ENCODE measurements around the gene TOX3.

TOX3 gene

DNA sequence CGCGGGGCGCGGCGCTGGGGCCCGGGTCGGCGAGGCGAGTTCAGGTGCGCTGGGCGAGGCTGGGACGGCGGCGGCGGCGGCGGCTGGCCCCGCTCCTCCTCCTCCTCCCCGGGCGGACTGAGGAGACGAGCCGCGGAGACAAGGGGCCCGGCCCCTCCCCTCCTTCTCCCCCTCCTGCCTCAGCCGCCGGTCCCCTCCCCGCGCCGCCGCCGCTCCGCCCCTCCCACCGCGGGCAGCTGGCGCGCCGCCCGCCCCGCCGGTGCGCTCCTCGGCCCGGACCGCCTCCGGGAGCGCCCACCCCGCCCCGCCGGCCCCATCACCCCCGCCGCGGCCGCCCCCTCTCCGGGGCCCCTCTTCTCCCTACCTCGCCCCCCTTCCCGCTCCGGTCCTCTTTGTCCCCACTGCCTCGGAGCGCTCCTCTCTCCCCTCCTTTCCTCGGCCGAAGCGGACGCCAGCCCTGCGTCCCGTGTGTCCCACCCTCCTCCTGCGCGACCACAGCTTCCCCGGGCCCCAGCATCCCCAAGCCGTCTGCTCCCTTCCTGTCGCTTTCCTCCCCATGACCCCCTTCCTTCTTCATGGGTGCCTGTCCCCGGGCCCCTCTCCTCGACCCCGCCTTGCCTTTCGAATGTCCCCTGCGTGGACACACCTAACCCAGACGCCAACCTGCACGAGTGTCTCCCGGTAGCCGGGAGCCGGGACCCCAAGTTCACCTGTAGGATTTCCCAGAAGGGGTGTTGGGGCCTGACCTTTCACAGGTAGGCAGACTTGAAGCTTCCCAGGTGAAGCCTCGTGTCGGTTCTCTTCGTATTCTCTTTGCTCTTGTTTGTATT lies at the start of gene TOX3:
TSS of gene TOX3 (minus strand) at position 140 of the 830 bp plus-strand sequence. CDS start 420 bp downstream, outside the sequence.
- peak; percentile 47 for DNase-seq

DNA sequence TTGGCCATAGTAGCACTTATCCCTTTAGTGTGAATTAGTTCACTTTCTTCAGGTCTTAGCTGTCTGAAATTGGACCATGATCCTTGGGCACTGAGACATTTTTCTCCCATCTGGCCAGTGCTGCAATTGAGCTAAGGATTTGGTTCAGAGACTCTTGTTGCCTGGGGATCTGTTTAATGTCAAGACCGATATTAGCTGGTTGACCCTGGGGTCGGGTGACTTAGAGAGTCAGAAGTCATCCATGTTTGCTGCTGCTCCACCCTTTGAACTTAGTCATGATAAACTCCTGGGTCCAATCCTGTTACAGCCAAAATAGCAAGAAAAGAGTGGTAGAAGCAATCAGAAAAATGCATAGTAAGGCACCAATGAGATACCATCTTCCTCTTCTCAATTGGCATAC lies 45.8 kb upstream of the TOX3 start:
- DNase-seq = no peak

DNA sequence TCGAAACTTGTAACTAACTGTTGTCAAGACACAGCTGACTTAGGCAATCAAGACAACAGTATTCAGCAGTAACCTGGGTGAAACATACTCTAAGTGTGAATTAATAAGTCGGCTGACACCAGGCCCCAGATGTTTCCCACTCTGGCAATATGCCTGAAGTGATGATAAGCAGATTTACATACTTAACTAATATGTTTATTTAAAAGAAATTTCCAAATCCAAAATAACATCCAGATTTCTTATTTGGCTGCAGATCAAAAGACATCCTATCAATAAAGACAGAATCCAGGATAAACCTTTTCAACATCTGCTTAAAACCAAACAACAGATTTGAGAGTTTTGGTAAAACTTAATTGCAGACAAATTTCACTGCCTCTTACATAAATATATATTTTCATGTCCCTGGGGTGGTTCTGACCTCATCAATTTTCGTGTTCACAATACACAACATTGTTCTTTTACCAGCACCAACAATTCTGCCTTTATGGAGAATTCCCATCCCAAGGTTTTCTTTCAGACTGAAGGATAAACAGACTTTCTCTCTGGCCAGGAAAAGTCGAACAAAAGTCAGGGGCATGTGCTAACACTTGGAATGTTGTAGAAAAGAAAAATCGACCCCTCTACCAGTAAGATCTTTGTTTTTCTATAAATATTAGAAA lies 45.1 kb upstream of the TOX3 start:
- no peak for DNase-seq

DNA sequence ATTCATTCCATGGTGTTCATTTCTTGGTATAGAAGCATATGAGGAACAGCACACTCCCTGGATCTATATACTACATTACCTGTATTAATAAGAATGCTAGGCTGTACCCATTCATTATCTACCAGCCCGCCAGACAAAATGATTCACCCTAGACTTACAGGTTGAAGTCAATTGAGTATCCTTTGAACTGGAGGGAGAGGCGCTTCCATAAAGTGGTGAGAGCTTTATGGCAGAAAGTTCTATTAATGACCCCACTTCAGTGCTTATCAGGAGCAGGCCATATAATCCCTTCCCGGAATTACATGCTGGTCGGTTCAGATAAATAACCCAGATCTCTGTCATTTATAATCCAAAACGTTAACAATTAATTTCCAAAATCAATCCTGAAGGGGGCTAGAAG lies 44.5 kb upstream of the TOX3 start:
- no peak for DNase-seq

DNA sequence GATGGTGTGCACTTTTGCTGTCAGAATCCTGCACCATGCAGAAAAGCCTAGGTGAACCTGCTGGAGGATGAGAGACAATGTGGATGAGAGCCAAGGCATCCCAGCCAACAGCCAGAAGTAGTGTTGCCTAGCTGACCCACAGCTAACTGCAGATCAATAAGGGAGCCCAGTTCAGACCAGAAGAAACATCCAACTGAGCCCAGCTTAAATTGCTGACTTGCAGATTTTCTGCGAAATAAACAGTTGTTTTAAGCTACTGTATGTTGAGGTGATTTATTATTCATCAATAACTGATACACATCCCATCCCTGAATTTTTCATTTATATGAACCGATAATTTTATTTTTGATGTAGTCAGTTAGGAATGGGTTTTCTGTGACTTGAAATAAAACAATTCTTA lies 39.2 kb upstream of the TOX3 start:
- DNase-seq = no peak

DNA sequence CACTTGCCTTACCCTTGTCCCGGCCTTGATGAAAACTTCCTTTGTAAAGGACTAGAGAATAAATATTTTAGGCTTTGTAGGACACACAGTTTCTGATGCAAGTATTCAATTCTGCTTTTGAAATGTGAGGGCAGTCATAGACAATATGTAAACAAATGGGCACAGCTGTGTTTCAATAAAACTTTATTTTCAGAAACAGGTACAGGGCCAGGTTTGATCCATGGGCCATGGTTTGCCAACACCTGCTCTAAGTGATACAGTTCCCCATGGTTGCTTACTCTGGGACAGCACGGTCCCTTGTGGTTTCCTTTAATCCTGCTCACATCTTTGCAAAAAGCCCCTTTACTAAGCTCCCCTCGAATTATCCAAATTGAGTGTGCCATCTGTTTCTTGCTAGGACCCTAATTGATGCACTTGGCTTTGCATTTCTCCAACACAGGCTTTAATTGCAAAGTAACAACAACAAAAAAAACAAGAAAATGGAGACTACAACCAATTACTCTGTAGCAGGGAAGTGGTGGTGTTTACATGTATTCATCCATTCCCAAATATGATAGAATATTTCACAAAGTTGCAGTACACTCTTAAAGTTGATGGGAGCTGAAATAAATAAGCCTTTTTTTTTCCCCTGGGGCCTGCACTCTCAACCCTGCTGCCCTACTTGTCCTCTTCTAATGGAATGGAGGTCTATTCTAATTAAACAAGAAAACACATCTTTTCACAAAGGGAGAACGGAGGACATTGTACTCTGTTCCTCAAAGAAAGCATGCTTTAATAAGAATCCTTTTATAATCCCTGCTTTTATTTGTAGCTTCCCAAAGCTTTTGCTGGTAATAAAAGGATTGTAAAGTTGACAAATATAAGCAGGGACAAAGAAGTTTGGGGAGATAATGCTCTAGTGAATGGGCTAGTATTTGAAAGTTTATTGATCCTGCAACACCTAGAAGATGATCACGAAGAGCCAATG lies 37.7 kb upstream of the TOX3 start:
- no peak for DNase-seq

DNA sequence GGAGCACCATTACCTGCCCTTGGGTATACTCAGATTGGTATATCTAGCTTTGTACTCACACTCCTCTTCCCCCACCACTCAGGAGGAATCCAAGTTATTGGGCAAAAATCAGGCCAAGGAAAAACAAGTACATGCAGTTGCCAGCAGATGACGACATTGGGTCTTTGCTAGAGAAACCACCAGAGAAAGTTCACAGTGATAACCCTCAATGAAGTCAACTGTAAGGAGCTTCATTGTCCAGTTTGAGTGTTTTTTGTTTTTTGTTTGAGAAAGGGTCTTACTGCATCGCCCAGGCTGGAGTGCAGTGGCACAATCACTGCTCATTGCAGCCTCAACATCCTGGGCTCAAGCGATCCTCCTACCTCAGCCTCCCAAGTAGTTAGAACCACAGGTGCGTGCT lies 34.6 kb upstream of the TOX3 start:
- DNase-seq = no peak

DNA sequence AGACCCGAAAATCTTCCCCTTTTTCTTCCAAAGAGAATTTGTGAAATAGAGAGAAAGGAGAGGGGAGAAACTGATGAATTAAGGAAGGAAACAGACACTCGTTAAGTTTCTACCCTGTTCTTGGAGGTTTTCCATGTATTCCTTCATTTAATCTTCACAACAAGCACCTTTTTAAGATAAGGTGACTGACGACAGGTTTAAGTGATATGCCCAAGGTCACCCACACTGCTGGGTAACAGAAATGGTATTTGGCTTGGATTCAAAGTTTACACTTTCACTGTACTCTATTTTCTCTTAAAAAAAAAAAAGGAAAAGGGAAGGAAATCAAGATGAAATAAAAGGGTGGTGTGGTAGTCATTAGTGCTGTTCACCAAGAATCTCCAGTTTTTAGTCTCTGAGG lies 33.5 kb upstream of the TOX3 start:
- no peak for DNase-seq

DNA sequence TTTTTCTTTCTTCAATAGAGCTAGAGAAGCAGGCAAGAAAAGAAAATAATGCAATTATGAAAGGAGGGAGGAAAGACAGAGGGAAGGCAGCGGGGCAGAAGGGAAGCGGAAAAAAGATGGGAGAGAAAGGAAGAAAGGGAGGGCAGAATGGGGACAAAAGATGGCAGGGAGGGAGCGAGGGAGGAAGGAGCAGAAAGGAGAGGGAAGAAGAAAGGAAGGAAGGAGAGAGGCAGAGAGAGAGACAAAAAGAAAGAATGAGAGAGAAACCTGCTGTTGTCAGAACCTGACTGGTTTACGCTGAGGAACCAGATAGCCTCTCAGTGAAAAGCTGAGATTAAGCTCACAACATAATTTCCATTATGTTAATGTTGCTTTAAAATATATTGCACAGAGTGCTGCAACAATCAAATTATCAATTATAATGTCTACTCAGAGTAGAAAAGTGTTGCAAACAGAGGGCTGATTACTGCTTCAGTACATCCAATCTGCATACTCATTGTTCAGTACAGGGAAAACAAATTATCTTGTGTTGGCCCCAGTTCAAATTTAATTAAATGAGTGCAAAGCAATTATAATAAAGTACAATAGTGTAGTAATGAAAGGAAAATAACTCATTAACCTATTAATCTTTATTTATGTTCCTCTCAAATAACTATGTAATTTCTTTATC lies 32.0 kb upstream of the TOX3 start:
- peak; percentile 27 for DNase-seq

DNA sequence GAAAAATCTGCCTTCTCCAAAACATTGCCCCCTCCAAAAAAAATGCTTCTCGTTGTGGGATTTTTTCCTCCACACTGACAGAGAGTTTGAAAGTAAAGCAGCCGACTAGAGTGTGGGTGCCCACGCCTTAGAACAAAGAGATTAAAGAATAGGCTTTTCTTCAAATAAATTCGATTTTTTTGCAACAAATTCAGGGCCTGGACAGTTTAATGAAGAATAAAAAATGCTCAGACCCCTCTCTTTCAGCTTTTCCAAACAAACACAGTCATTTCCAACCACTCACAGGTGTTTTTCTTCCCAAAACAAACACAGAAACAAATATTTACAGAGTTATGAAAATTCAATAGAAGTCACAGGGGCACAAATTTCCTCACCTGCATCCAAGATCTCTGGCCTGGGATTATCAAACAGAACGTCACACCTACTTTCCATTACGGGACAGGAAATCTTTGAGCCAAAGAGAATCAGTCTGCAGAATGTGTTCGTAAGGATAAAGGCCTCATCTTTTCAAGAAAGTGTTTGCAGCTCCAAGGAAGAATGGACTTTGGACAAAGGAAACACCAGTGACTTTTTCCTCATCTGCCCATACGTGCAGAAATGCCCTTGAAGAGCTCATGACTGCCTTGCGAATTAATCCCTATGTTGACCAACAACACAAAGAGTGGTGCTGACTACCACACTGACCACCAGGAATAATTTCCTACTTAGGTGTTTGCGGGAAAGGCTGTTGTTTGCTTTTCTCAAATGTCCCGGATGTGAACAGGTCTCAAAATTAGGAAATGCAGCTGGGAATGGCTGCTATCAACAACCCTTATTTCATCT lies 31.3 kb upstream of the TOX3 start:
- no peak for DNase-seq

DNA sequence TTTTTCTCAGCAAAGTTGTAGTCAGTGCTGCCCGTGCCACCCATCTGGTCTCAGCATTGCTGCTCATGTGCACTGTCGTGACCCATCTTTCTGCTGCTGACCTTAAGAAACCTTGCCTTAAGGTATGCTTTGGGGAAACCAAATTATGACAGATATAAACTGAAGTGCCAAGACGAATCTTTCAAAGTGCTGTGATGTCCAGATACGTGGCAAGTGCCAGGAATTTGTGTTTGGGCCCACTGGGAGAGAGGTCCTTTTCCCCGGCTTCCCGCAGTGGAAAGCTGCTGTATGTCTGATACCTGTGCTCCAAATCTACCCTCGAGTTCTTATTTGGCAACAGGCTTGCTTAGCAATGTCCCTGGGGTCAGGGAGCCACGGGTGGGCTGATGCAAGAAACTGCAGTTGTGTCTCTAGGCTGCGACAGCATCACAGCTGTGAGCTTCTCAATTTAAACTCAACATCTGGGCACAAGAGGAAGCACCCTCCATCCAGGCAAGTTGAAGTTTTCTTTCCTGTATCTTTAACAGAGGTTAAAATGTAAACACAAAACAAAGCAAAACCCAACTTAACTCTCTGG lies 30.3 kb upstream of the TOX3 start:
- DNase-seq = no peak

DNA sequence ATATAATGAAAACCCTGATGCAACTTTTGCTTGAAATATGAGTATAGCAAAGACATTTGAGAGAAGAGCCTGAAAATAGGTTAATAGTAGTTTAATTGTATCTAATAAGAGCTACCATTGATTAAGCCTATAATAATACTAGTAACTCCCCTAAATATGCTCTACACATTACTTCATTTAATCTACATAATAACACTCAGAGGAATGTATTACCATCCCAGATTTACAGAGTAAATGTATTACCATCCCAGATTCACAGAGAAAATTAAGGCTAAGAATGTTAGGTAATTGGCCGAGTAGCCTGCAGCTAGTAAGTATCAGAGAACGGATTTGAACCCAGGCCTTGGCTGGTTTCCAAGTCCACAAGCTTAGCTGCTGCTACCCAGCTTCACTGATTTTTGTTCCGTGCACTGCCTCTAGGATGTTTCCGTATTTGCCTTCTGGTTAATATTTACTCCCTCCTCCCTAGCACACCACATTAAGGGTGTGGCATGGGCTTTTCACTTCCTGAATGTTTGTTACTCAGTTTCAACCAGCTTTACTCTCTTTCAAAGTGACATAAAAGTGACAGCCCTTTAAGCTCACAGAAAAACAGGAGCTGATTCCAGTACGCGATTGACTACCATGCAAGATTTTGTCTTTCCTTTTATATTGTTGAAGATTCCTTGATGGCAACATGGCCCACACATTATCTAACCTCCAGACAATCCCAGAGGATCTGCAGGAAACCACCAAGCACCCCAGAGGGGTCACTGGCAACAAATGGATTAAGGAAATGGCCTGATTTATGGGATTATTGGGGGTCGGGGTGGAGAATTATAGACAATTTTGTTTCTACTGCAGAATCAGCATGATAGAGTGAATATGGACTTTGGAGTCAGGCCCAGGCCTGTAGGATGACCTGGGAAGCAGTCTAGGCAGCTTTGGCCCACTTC lies 26.7 kb upstream of the TOX3 start:
- DNase-seq = no peak

DNA sequence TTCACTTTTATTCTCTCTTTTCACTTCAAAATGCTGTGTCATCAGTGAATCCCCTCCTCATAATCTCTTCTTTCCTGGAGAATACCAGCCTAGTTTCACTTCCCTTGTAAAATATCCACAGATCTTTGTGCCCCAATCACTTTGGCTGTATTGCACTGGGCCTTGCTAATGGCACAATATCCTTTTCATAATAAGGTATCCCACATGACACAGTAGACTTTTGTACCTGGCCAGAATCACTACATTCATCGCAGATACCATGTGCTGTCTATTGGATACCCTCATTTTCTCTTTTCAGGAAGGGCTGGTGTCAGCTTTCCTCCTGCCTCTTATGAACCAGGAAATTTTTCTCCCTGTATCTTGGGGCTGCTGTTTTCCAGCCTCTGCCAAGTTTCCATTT lies 25.7 kb upstream of the TOX3 start:
- no peak for DNase-seq

DNA sequence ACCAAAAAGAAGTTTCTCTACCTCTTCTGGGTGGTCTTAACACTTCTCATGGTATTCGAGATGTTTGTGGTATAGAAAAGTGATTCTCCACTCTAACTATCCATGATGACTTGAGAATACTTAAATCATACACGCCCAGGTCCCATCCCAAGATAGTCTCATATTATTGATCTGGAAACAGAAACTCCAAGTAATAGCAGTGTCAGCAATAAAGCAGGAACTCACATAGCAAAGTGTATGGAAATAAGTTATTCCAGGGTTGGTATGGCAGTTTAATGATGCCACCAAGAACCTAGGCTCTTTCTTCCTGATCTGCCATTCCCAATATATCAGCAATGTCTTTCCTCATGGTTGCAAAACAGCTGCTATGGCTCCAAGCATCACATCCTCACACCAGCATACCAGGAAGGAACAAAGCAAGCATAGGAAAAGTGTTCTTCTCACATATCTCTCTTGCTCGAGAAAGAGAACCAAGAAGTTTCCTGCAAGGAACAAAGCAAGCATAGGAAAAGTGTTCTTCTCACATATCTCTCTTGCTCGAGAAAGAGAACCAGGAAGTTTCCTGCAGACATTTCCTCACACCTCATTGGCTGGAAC lies 23.6 kb upstream of the TOX3 start:
- no peak for DNase-seq

DNA sequence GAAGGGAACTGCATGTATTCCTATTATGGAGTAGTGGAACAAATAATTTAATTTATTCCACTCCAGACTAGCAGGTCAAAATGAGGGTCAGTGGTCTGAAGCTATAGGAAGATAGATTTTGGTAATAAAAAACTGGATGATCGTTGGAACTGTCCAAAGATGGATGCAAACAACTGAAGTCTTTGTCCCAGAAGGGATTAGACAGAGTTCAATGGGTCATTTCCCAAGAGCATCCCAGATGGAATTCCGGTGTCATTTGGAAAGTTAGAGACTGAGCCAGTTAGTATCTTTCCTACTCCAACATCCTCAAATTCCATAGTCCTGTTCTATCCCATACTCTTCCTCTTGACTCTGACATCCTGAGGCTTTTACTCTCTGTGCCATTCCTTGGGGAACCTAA lies 22.8 kb upstream of the TOX3 start:
- DNase-seq = no peak

DNA sequence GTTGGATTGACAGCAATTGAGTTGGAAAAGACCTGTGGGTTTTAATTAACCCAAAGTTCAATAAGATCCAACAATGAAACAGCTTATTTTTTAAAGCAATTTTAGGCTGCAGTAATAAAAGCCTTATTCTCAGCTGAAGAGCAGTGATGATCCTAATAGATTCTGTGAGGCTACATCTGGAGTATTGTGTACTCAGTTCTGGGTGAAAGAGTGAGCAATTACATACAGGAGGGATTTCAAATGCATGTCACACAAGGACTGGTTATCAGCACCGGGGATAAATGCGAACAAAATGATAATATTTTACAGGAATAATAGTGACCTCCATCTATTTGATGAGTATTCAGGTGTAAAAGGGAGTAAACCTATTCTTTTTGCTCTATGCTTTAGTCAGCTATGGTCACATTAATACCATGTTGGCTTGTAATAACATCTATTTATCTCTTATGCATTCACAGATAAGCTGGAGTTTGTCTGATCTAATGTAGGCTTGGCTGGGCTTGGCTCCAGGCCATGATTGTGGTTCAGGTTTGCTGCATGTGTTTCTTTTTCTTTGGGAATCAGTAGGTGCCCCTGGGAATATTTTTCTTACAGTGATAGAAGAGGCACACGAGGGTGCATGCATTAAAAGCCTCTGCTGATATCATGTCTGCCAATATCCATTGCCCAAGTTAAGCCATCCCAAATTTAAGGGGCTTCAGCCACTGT lies 22.2 kb upstream of the TOX3 start:
- peak; percentile 52 for DNase-seq

DNA sequence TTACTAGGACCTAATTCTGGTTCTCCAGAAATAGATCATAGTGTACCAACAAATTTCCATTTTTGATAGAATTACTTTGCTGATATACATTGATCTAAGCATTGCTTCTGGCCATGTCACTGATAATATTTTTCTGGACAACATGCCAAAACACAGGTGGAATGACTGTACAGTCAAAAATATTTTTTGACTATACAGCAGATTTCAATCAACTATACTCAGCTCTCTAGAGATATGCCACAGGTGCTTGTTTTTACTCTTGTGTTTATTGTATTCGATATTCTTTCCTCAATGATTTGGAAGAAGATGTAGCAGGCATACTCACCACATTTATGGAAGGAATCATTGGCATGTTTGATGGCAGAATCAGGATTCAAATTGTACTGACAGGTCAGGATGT lies 21.6 kb upstream of the TOX3 start:
- DNase-seq = no peak

DNA sequence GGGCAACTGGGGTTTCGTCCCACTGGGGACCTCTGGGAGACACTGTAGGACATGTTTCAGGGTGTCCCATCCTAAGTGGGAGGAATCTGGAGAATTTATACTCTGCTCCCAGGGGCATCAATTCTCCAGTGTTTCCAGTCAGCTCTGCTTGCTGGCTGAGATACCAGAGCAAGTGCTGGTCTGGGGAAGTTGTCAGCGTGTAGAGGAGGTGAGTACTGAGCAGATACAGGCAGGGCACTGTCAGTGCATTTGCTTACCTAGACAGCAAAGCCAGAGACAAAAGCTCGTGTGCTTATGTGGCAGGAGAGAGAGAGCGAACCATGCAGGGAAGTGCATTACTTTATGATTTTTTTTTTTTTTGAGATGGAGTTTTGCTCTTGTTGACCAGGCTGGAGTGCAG lies 20.2 kb upstream of the TOX3 start:
- DNase-seq = no peak
